K562 treated with DMSO at 1 percent for 48 hours (cell line): ENCODE measurements around the gene SOX10. TPM values are rescaled to one million over a fixed set of nuclear protein-coding genes. Genes with fewer than 3 reads are reported as not detected.

Experiments
- total RNA-seq: library from RNA; unstranded; fragments of 300-600 nt; gene quantifications from 2 replicates; pipeline ENCODE4 v1.2.3, GENCODE V29; 2022; ENCODE audit warnings: low replicate concordance; ENCODE audit errors: extremely low read depth

Gene SOX10
- not detected in 2 replicates for total RNA-seq

GRCh38 chr22:37983860-37984791 lies at the start of gene SOX10:
TSS of gene SOX10 (minus strand) at chr22:37984555. CDS start at chr22:37983784, 771 bp downstream.

DNA sequence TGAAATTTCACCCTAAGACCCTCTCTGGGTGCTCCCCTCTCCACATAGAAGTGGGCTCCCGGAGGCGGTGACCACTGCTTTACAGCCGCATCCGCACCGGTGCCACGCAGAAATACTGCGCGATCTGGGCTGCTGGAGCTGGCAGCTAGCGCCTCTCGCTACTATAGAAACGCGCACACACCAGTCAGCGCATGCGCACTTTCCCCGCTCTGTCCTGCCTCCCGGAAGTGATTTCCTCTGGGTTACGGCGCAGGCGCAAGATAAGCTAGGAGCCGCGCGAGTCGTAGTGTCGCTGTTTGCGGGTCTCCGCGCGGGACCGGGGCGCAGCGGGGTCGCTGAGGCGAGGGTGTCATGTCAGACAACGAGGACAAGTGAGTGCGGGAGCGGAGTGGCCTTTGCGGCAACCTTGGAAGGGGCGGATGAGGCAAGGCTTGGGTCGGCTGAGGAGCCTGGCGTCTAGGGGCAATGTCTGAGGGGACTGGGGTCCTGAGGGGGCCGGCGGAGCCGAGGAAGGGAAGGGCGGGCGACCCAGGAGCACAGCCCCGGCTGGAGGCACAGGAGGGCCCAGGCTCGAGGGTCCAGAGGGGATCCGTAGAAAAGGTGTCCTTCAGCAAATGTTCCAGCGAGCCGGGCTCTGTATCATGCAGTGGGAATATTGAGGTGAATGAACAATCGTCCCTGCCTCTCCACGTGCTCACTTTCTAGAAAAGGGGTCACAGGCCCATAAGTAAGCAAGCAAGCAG lies 30.7 kb downstream of the SOX10 start, which contains the start of the genes C22orf23 and POLR2F:
Gene C22orf23 (minus strand): TSS at position 165 of the 743 bp plus-strand sequence. CDS start 452 bp downstream, outside the sequence.
Gene POLR2F (plus strand): TSS at position 263 of the 743 bp plus-strand sequence. CDS start 89 bp downstream, at position 352.

Other genes starting within 250 kb of the SOX10 start
- not detected in 2 replicates for gene GCAT, start 176.6 kb downstream of the SOX10 start, total RNA-seq
- not detected in 2 replicates for gene GALR3, start 161.2 kb downstream of the SOX10 start, total RNA-seq
- not detected in 2 replicates for gene ANKRD54, start 140.2 kb downstream of the SOX10 start, total RNA-seq
- 851 TPM in 1 of 2 replicates, not detected in the other for gene EIF3L, start 135.1 kb downstream of the SOX10 start, total RNA-seq
- gene MICALL1, start 78.3 kb downstream of the SOX10 start, total RNA-seq = not detected in 2 replicates
- gene C22orf23, start 31.0 kb downstream of the SOX10 start, total RNA-seq = not detected in 2 replicates
- gene POLR2F, start 30.9 kb downstream of the SOX10 start, total RNA-seq = not detected in 2 replicates
- gene PICK1, start 72.8 kb upstream of the SOX10 start, total RNA-seq = not detected in 2 replicates
- not detected in 2 replicates for gene SLC16A8, start 99.6 kb upstream of the SOX10 start, total RNA-seq
- gene BAIAP2L2, start 126.1 kb upstream of the SOX10 start, total RNA-seq = not detected in 2 replicates
- gene PLA2G6, start 197.3 kb upstream of the SOX10 start, total RNA-seq = not detected in 2 replicates
- gene MAFF, start 217.4 kb upstream of the SOX10 start, total RNA-seq = not detected in 2 replicates